IMR-90 (cell line): ENCODE results near the gene CUTA. TPM values are rescaled to one million over a fixed set of nuclear protein-coding genes. Genes with fewer than 3 reads are reported as not detected.

Source experiments
- ATAC-seq: fragments of 200-7000 bp; cut with Tn5 transposase; 2 replicates; pipeline ENCODE4 v1.9.1; 2020; ENCODE audit warnings: low read depth, mild to moderate bottlenecking, moderate library complexity
- BruUV-seq: library from RNA; stranded (reverse); fragments of 400-500 nt; replicated peaks from 2 replicates; lab custom pipeline; 2021; lab: Mats Ljungman, UMichigan
- CTCF ChIA-PET: fragments of 300-600 bp; formaldehyde crosslinking; extraction: SDS; loops from one replicate; lab custom pipeline; 2021; ENCODE audit warnings: antibody characterized with exemption; lab: Yijun Ruan, JAX
- POLR2A ChIA-PET: fragments of 300-600 bp; sonication (Branson Sonifier 250); formaldehyde crosslinking; loops from one replicate; lab custom pipeline; 2022; ENCODE audit warnings: antibody characterized with exemption; ENCODE audit not compliant: unreplicated experiment; lab: Charles Lee
- DNase-seq: peaks from one replicate; pipeline ENCODE4 v3.0.0; 2013
- H2AFZ ChIP-seq: replicated peaks from 2 replicates; pipeline ENCODE3; 2013; ENCODE audit warnings: low read length, mild to moderate bottlenecking; ENCODE audit not compliant: poor library complexity
- H2AK5ac ChIP-seq: 2 replicates; pipeline ENCODE4 v1.6.1; 2013; ENCODE audit warnings: low read depth, low read length, inconsistent platforms
- H2AK9ac ChIP-seq: replicated peaks from 2 replicates; pipeline ENCODE3; 2013; ENCODE audit warnings: mild to moderate bottlenecking, low read depth, low read length, moderate library complexity; ENCODE audit not compliant: poor library complexity
- H2BK120ac ChIP-seq: 2 replicates; pipeline ENCODE4 v1.6.1; 2013; ENCODE audit warnings: low read depth, low read length, inconsistent platforms
- H2BK15ac ChIP-seq: 3 replicates; pipeline ENCODE4 v1.6.1; 2013; ENCODE audit warnings: low read depth, low read length, inconsistent platforms
- H2BK20ac ChIP-seq: 2 replicates; pipeline ENCODE4 v1.6.1; 2013; ENCODE audit warnings: low read depth, mild to moderate bottlenecking, inconsistent platforms, low read length, moderate library complexity
- H2BK5ac ChIP-seq: 2 replicates; pipeline ENCODE4 v1.6.1; 2013; ENCODE audit warnings: mild to moderate bottlenecking, low read depth, low read length, inconsistent platforms; ENCODE audit not compliant: poor library complexity, severe bottlenecking
- H3K14ac ChIP-seq: replicated peaks from 2 replicates; pipeline ENCODE4 v1.6.1; 2013; ENCODE audit warnings: low read depth, low read length, inconsistent platforms
- H3K18ac ChIP-seq: 2 replicates; pipeline ENCODE4 v1.6.1; 2013; ENCODE audit warnings: low read depth, low read length, control low read depth
- H3K23ac ChIP-seq: 2 replicates; pipeline ENCODE4 v1.6.1; 2013; ENCODE audit warnings: low read depth, low read length, inconsistent platforms
- H3K27ac ChIP-seq: 2 replicates; pipeline ENCODE4 v1.5.1; 2013; ENCODE audit warnings: mild to moderate bottlenecking, control low read depth, low read length; ENCODE audit not compliant: insufficient read depth
- H3K27me3 ChIP-seq: 2 replicates; pipeline ENCODE4 v1.6.1; 2013; ENCODE audit warnings: low read length; ENCODE audit not compliant: control insufficient read depth, insufficient read depth
- H3K36me3 ChIP-seq: 2 replicates; pipeline ENCODE4 v1.6.1; 2013; ENCODE audit warnings: low read length, mixed read lengths; ENCODE audit not compliant: control insufficient read depth, insufficient read depth
- H3K4ac ChIP-seq: 2 replicates; pipeline ENCODE4 v1.6.1; 2013; ENCODE audit warnings: low read depth, low read length, inconsistent platforms
- H3K4me1 ChIP-seq: 2 replicates; pipeline ENCODE4 v1.6.1; 2013; ENCODE audit warnings: low read length, mixed read lengths; ENCODE audit not compliant: control insufficient read depth, insufficient read depth
- H3K4me2 ChIP-seq: 2 replicates; pipeline ENCODE4 v1.6.1; 2013; ENCODE audit warnings: low read depth, mild to moderate bottlenecking, control low read depth, low read length, moderate library complexity
- H3K4me3 ChIP-seq: 2 replicates; pipeline ENCODE4 v1.5.1; 2013; ENCODE audit warnings: low read depth, mild to moderate bottlenecking, control low read depth, low read length, moderate library complexity; ENCODE audit not compliant: insufficient read depth
- H3K56ac ChIP-seq: 2 replicates; pipeline ENCODE4 v1.6.1; 2013; ENCODE audit warnings: low read length, inconsistent platforms; ENCODE audit not compliant: insufficient read depth; ENCODE audit errors: extremely low read depth
- H3K79me1 ChIP-seq, 2 experiments: 2 replicates each; pipeline ENCODE4 v1.6.1; 2013; ENCODE audit warnings: low read length in 2 of 2, inconsistent platforms in 1 of 2, low read depth in 1 of 2
- H3K9ac ChIP-seq: 2 replicates; pipeline ENCODE4 v1.6.1; 2013; ENCODE audit warnings: low read depth, low read length, control low read depth
- H3K9me1 ChIP-seq: 2 replicates; pipeline ENCODE4 v1.6.1; 2013; ENCODE audit warnings: low read length, inconsistent platforms; ENCODE audit not compliant: insufficient read depth
- H3K9me3 ChIP-seq: 2 replicates; pipeline ENCODE4 v1.6.1; 2013; ENCODE audit warnings: low read length; ENCODE audit not compliant: control insufficient read depth, insufficient read depth
- H4K20me1 ChIP-seq: 2 replicates; pipeline ENCODE4 v1.6.1; 2013; ENCODE audit warnings: low read length, inconsistent platforms; ENCODE audit not compliant: insufficient read depth
- H4K5ac ChIP-seq: 2 replicates; pipeline ENCODE4 v1.6.1; 2013; ENCODE audit warnings: mild to moderate bottlenecking, low read depth, low read length, control low read depth
- H4K8ac ChIP-seq, 2 experiments: 2 replicates each; pipeline ENCODE4 v1.6.1; 2013; ENCODE audit warnings: low read depth in 2 of 2, low read length in 2 of 2, control low read depth in 1 of 2, inconsistent platforms in 1 of 2
- H4K91ac ChIP-seq: 2 replicates; pipeline ENCODE4 v1.6.1; 2013; ENCODE audit warnings: low read depth, low read length, inconsistent platforms; ENCODE audit not compliant: insufficient read depth
- MXI1 ChIP-seq: IDR thresholded peaks from 2 replicates; pipeline ENCODE4 v1.6.1; 2012; ENCODE audit warnings: low read depth, mild to moderate bottlenecking, low read length, moderate library complexity, borderline replicate concordance
- POLR2A ChIP-seq: IDR thresholded peaks from 2 replicates; pipeline ENCODE4 v1.6.1; 2012; ENCODE audit warnings: mild to moderate bottlenecking, low read depth, low read length
- SMC3 ChIP-seq: fragments of 150-350 bp; IDR thresholded peaks from 2 replicates; pipeline ENCODE4 v1.6.1; 2016; ENCODE audit warnings: low read depth, mild to moderate bottlenecking, antibody characterized with exemption, low read length, moderate library complexity
- WGBS, 2 experiments: methylation state at CpG; one replicate each; pipeline versions ENCODE4 v1.1.5 to v1.1.7; 2013; ENCODE audit warnings: missing lambda C conversion rate in 2 of 2; ENCODE audit not compliant: insufficient read length in 1 of 2; ENCODE audit errors: extremely low coverage in 2 of 2; 5-methylcytosine and 5-hydroxymethylcytosine counted together
- dilution Hi-C: fragments of 300-500 bp; cut with HindIII; formaldehyde crosslinking; loops from one replicate; pipeline ENCODE4 v1.14.3; 2018; ENCODE audit warnings: low sequenced_read_pairs; ENCODE audit not compliant: unreplicated experiment
- in situ Hi-C: fragments of 300-500 bp; cut with MboI; formaldehyde crosslinking; loops from 3 replicates; pipeline ENCODE4 v1.14.3; 2019; ENCODE audit warnings: low sequenced_read_pairs, inconsistent platforms, mixed read lengths
- intact Hi-C: fragments of 100-400 bp; cut with micrococcal nuclease; formaldehyde crosslinking; loops from 2 replicates; pipeline ENCODE4 v1.10.0; 2022
- polyA plus RNA-seq, 3 experiments: library from polyadenylated mRNA; depleted of rRNA; stranded (reverse); fragments of >200 nt; gene quantifications; 2 replicates each; pipeline ENCODE4 v1.2.3, GENCODE V29; 2012; ENCODE audit warnings: low replicate concordance in 1 of 3
- total RNA-seq: library from RNA; depleted of rRNA; stranded (reverse); fragments of >200 nt; gene quantifications from 2 replicates; pipeline ENCODE4 v1.2.3, GENCODE V29; 2012

CUTA gene
- total and polyA plus RNA-seq, 2 of the 4 experiments (the other 2 are of a cell fraction) = 136 to 427 TPM

- ChIA-PET CTCF (no interaction called here), POLR2A (interaction anchor here (0.6 kb wide), 1 partner anchor 15 kb away, joined by 9 read pairs; no protein-coding TSS in a partner anchor)
- H2BK20ac ChIP-seq = peak within 1 kb of the TSS; percentile 84
- H3K27ac ChIP-seq = peak within 1 kb of the TSS; percentile 100
- H3K27me3 ChIP-seq = no peaks in the 10 kb centered on the region
- H4K20me1 ChIP-seq = peaks cover 8% of the 10 kb centered on the region; the same call in 1 of the 2 replicates
- peak; percentile 70 for ATAC-seq
- intact Hi-C loops (loop anchor here (1.0 to 2.0 kb wide), 2 partner anchors 20 to 202 kb away; partner anchors contain the start of genes KIFC1 and RING1), dilution Hi-C loops (no loop called here), in situ Hi-C loops (no loop called here)
- no TSS peak for BruUV-seq
- no peak for TF ChIP-seq SMC3
- TF ChIP-seq POLR2A = peak; percentile 65
- 0 out of 2 replicates have a peak, but pooled peaks have one; percentile 53 for TF ChIP-seq MXI1
- peak within 1 kb of the TSS; percentile 90 for H2AK5ac ChIP-seq
- 0% methylated on average over 3 of the region's 67 CpGs; no CpG with 5 or more reads in 1 of the 2 experiments for WGBS, 2 experiments
- H3K14ac ChIP-seq = peak within 1 kb of the TSS; percentile 100
- H3K4ac ChIP-seq = peak within 1 kb of the TSS; percentile 99
- peaks cover 11 to 53% of the 10 kb centered on the region in 2 experiments for H3K79me1 ChIP-seq
- peak within 1 kb of the TSS; percentile 96; the same call in 1 of the 2 replicates for H2BK120ac ChIP-seq
- peak within 1 kb of the TSS; percentile 99 for H2AK9ac ChIP-seq
- peak within 1 kb of the TSS; percentile 97 for H3K23ac ChIP-seq
- H3K56ac ChIP-seq = peak within 1 kb of the TSS; percentile 96
- peaks cover 4% of the 10 kb centered on the region for H3K4me1 ChIP-seq
- H4K91ac ChIP-seq = peak within 1 kb of the TSS; percentile 97
- H4K5ac ChIP-seq = peak within 1 kb of the TSS; percentile 95
- peak within 1 kb of the TSS; percentile 100 for H2BK5ac ChIP-seq
- no peaks in the 10 kb centered on the region for H3K9me3 ChIP-seq
- peaks cover 5% of the 10 kb centered on the region for H3K9me1 ChIP-seq
- H3K9ac ChIP-seq = peak within 1 kb of the TSS; percentile 97
- peak; percentile 80 for DNase-seq
- peak within 1 kb of the TSS; percentile 98 for H2AFZ ChIP-seq
- peak within 1 kb of the TSS; percentile 90 for H3K4me2 ChIP-seq
- peak within 1 kb of the TSS; percentile 83 to 96 for H4K8ac ChIP-seq
- H3K36me3 ChIP-seq = peaks cover 39% of the 10 kb centered on the region
- H3K18ac ChIP-seq = peak within 1 kb of the TSS; percentile 95
- H2BK15ac ChIP-seq = peak within 1 kb of the TSS; percentile 100; the same call in 2 of the 3 replicates
- H3K4me3 ChIP-seq = peak within 1 kb of the TSS; percentile 92
Observed at GRCh38 chr6:33410711-33411631, 6.9 kb downstream of the CUTA start, which contains the start of gene PHF1. TSS of gene PHF1 (plus strand) at chr6:33411014. CDS start at chr6:33412264, 1,250 bp downstream.
